K562 (cell line): ENCODE measurements around the gene NAIF1. TPM values are rescaled to one million over a fixed set of nuclear protein-coding genes. Genes with fewer than 3 reads are reported as not detected.
A peak's percentile ranks its signal among the peaks of the same experiment; 100 is the strongest.

ENCODE experiments used
- BRF2 ChIP-seq: IDR thresholded peaks from 3 replicates; pipeline ENCODE4 v1.6.1; 2011; ENCODE audit warnings: borderline replicate concordance, mild to moderate bottlenecking; ENCODE audit not compliant: insufficient read length, insufficient read depth
- CHD1 ChIP-seq: fragments of 200-600 bp; sonication (generic); IDR thresholded peaks from one replicate; pipeline ENCODE4 v1.6.1; 2012; ENCODE audit warnings: mild to moderate bottlenecking, moderate library complexity, low read length, inconsistent platforms
- DLX4 ChIP-seq: fragments of 250-450 bp; sonication (Bioruptor Pico); IDR thresholded peaks from 2 replicates; pipeline ENCODE4 v1.6.1; 2021; ENCODE audit warnings: mild to moderate bottlenecking
- FOXP1 ChIP-seq: sonication (generic); formaldehyde crosslinking; IDR thresholded peaks from 2 replicates; pipeline ENCODE4 v1.8.0; 2022; ENCODE audit warnings: mild to moderate bottlenecking, missing genetic modification reagents
- GABPB2 ChIP-seq: fragments of 250-450 bp; sonication (Bioruptor Pico); conservative IDR thresholded peaks from 2 replicates; pipeline ENCODE4 v1.5.1; 2021; ENCODE audit warnings: mild to moderate bottlenecking
- GATAD2A ChIP-seq: fragments of 450-650 bp; IDR thresholded peaks from 2 replicates; pipeline ENCODE4 v1.6.1; 2017
- KLF13 ChIP-seq: fragments of 450-650 bp; IDR thresholded peaks from 2 replicates; pipeline ENCODE4 v1.6.1; 2016; ENCODE audit warnings: missing genetic modification characterization, low read depth, mild to moderate bottlenecking, missing compliant biosample characterization, moderate library complexity, borderline replicate concordance
- L3MBTL2 ChIP-seq: fragments of 450-650 bp; IDR thresholded peaks from 2 replicates; pipeline ENCODE4 v1.6.1; 2016; ENCODE audit warnings: mild to moderate bottlenecking, moderate library complexity
- MAFF ChIP-seq: IDR thresholded peaks from 2 replicates; pipeline ENCODE4 v1.6.1; 2012; ENCODE audit warnings: low read length, improper control_type of control experiment
- MCM7 ChIP-seq, 2 experiments: fragments of 450-650 bp; IDR thresholded peaks; 2 replicates each; pipeline ENCODE4 v1.6.1; 2016 to 2018
- NFIC ChIP-seq: fragments of 450-650 bp; IDR thresholded peaks from 2 replicates; pipeline ENCODE4 v1.6.1; 2017; ENCODE audit warnings: mild to moderate bottlenecking, inconsistent platforms
- POLR3G ChIP-seq: IDR thresholded peaks from 2 replicates; pipeline ENCODE4 v1.6.1; 2011; ENCODE audit not compliant: insufficient read length, insufficient replicate concordance; ENCODE audit errors: extremely low read depth
- RBM34 ChIP-seq: fragments of 200-400 bp; formaldehyde crosslinking; IDR thresholded peaks from 2 replicates; pipeline ENCODE4 v1.6.1; 2018; ENCODE audit warnings: low read length, borderline replicate concordance; ENCODE audit not compliant: insufficient read depth
- RFX1 ChIP-seq: fragments of 450-650 bp; IDR thresholded peaks from 2 replicates; pipeline ENCODE4 v1.6.1; 2016; ENCODE audit warnings: mild to moderate bottlenecking, moderate library complexity
- RFX5 ChIP-seq: IDR thresholded peaks from 2 replicates; pipeline ENCODE4 v1.6.1; 2011; ENCODE audit warnings: low read depth, mild to moderate bottlenecking, improper control_type of control experiment, low read length
- SMAD4 ChIP-seq: fragments of 250-450 bp; sonication (Bioruptor Pico); conservative IDR thresholded peaks from 2 replicates; pipeline ENCODE4 v1.8.0; 2021; ENCODE audit warnings: inconsistent platforms, mild to moderate bottlenecking, moderate library complexity
- TAF9B ChIP-seq: fragments of 450-650 bp; IDR thresholded peaks from 2 replicates; pipeline ENCODE4 v1.6.1; 2018; ENCODE audit warnings: mild to moderate bottlenecking; ENCODE audit not compliant: partially characterized antibody
- TGIF2 ChIP-seq: sonication (generic); formaldehyde crosslinking; IDR thresholded peaks from 2 replicates; pipeline ENCODE4 v1.8.1; 2022; ENCODE audit warnings: mild to moderate bottlenecking, missing genetic modification reagents, moderate library complexity
- ZFP30 ChIP-seq: fragments of 250-450 bp; sonication (Bioruptor Pico); IDR thresholded peaks from 2 replicates; pipeline ENCODE4 v1.8.0; 2022; ENCODE audit warnings: moderate library complexity, mild to moderate bottlenecking, inconsistent platforms, borderline replicate concordance
- ZNF133 ChIP-seq: fragments of 250-450 bp; sonication (Bioruptor Pico); IDR thresholded peaks from 2 replicates; pipeline ENCODE4 v1.4.0; 2020; ENCODE audit warnings: mild to moderate bottlenecking
- ZNF197 ChIP-seq: fragments of 200-800 bp; sonication (Bioruptor generic); IDR thresholded peaks from 2 replicates; pipeline ENCODE4 v1.6.1; 2016; ENCODE audit warnings: low read depth, missing genetic modification characterization, missing compliant biosample characterization
- ZNF511 ChIP-seq: sonication (generic); formaldehyde crosslinking; IDR thresholded peaks from 2 replicates; pipeline ENCODE4 v1.8.0; 2022; ENCODE audit warnings: mild to moderate bottlenecking, missing genetic modification reagents
- ZNF644 ChIP-seq: fragments of 200-800 bp; sonication (Bioruptor generic); IDR thresholded peaks from 2 replicates; pipeline ENCODE4 v1.6.1; 2016; ENCODE audit warnings: low read depth, missing genetic modification characterization, missing compliant biosample characterization
- ZNF696 ChIP-seq: fragments of 250-450 bp; sonication (Bioruptor Pico); conservative IDR thresholded peaks from 2 replicates; pipeline ENCODE4 v1.4.0; 2020; ENCODE audit warnings: mild to moderate bottlenecking, moderate library complexity
- polyA plus RNA-seq, 8 experiments: library from polyadenylated mRNA; depleted of rRNA in 4 of 8; stranded (reverse) in 5 of 8; unstranded in 3 of 8; fragments of >200 nt; fragmentation: Nextera tagmentation in 2 of 8; fragmentation: Illumina TruSeq in 1 of 8; extraction: Ambion mirVana in 2 of 8; extraction: Trizol in 1 of 8; gene quantifications; 2 replicates each; pipeline versions ENCODE4 v1.2.1 to v1.2.3, GENCODE V29; 2011 to 2014; ENCODE audit warnings: inconsistent platforms in 1 of 8, missing spikeins in 1 of 8
- total RNA-seq, 7 experiments: library from RNA; depleted of rRNA in 6 of 7; stranded (reverse); fragments of >200 nt in 6 of 7; fragmentation: Illumina TruSeq in 2 of 7; extraction: Trizol in 2 of 7; gene quantifications; 2 replicates each; pipeline versions ENCODE4 v1.2.1 to v1.2.3, GENCODE V29; 2011 to 2021; ENCODE audit warnings: low replicate concordance in 1 of 7

NAIF1 gene
- total and polyA plus RNA-seq, 9 of the 15 experiments (the other 6 are each of a cell fraction or from before 2014, with no cell fraction given), result 4.8 to 26.6 (median 17.2) TPM

GRCh38 chr9:128068386-128069205 is 1.5 kb upstream of the NAIF1 start (continued):
- peak; percentile 3; the same call in 1 of the 2 replicates for TF ChIP-seq L3MBTL2
- TF ChIP-seq ZNF197 (CRISPR knock-in tag), result no peak
- TF ChIP-seq KLF13 (tag), result no peak
- TF ChIP-seq CHD1, result peak; percentile 33
- no peak for TF ChIP-seq MCM7 (IDR thresholded peaks at IDR 0.05)
- no peak for TF ChIP-seq GABPB2 (CRISPR knock-in tag)
- TF ChIP-seq DLX4 (CRISPR knock-in tag), result no peak
- TF ChIP-seq ZFP30 (CRISPR knock-in tag), result no peak
- no peak for TF ChIP-seq ZNF133 (CRISPR knock-in tag)
- peak; percentile 30; the same call in 1 of the 2 replicates for TF ChIP-seq FOXP1
- TF ChIP-seq NFIC, result no peak
- TF ChIP-seq GATAD2A, result 0 out of 2 replicates have a peak, but pooled peaks have one; percentile 29
- peak; percentile 63 for TF ChIP-seq TGIF2
- no peak for TF ChIP-seq ZNF511 (CRISPR knock-in tag)
- no peak for TF ChIP-seq POLR3G
- TF ChIP-seq RFX5, result no peak
- no peak for TF ChIP-seq MAFF
- TF ChIP-seq BRF2, result no peak
- TF ChIP-seq SMAD4 (CRISPR knock-in tag), result peak; percentile 60
- no peak for TF ChIP-seq ZNF696 (CRISPR knock-in tag)
- no peak for TF ChIP-seq RBM34
- TF ChIP-seq TAF9B, result no peak
- no peak for TF ChIP-seq RFX1
- no peak for TF ChIP-seq ZNF644 (tag)
